NB4 (cell line): ENCODE measurements around the gene USP10.

ENCODE experiments used
- MYC ChIP-seq: IDR thresholded peaks from 2 replicates; pipeline ENCODE4 v1.6.1; 2011; ENCODE audit warnings: low read depth, low read length
- TF ChIP-seq, protein P1 (sequence below): IDR thresholded peaks from one replicate; pipeline ENCODE4 v1.5.1; 2012; ENCODE audit warnings: low read depth, low read length

DNA sequence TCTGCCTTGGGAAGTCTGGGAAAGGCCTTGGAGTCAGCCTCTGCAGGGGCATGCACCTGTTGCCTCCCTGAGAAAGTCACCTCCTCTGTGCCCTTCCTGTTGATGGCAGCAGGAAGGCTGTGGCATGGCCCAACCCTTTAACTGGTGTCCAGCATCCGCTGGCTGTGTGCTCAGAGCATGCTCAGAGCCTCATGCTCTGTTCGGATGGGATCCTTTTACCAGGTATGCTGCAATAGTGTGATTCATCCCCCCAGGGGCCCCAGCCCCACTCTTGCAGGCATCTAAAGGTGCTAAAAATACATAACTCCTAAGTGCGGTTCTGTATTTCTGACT is 26.6 kb upstream of the USP10 start:
- TF ChIP-seq MYC = no peak
- TF ChIP-seq, protein P1, sequence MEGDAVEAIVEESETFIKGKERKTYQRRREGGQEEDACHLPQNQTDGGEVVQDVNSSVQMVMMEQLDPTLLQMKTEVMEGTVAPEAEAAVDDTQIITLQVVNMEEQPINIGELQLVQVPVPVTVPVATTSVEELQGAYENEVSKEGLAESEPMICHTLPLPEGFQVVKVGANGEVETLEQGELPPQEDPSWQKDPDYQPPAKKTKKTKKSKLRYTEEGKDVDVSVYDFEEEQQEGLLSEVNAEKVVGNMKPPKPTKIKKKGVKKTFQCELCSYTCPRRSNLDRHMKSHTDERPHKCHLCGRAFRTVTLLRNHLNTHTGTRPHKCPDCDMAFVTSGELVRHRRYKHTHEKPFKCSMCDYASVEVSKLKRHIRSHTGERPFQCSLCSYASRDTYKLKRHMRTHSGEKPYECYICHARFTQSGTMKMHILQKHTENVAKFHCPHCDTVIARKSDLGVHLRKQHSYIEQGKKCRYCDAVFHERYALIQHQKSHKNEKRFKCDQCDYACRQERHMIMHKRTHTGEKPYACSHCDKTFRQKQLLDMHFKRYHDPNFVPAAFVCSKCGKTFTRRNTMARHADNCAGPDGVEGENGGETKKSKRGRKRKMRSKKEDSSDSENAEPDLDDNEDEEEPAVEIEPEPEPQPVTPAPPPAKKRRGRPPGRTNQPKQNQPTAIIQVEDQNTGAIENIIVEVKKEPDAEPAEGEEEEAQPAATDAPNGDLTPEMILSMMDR = no peak
